Activated naive CD8-positive, alpha-beta T cell treated with anti-CD3 and anti-CD28 coated beads, Interleukin-2, amount 10 ng/mL, durations not matched to agents 7 days and 5 days (primary cell): ENCODE results near the gene NOL3. TPM values are rescaled to one million over a fixed set of nuclear protein-coding genes. Genes with fewer than 3 reads are reported as not detected.
"Not testable (repeated sequence)": the region's sequence is repeated elsewhere in the genome, so short reads cannot be mapped to it uniquely, and the experiment has no call there.

Experiments used
- ATAC-seq: fragments of 150-1000 bp; cut with Tn5 transposase; one replicate; pipeline ENCODE4 v1.10.0; 2021; ENCODE audit warnings: low read depth, moderate library complexity
- POLR2A ChIA-PET: fragments of 350-600 bp; sonication (Branson Sonifier 250); formaldehyde crosslinking; loops from one replicate; lab custom pipeline; 2021; ENCODE audit warnings: antibody characterized with exemption; lab: Charles Lee
- DNase-seq: peaks from one replicate; pipeline ENCODE4 v3.0.0; 2021
- H3K27ac Mint-ChIP-seq: one replicate; pipeline ENCODE4 v1.8.0; 2022; ENCODE audit warnings: mild to moderate bottlenecking, mixed read lengths
- H3K27me3 Mint-ChIP-seq: one replicate; pipeline ENCODE4 v1.8.0; 2022; ENCODE audit warnings: mild to moderate bottlenecking, moderate library complexity, mixed read lengths
- H3K36me3 Mint-ChIP-seq: one replicate; pipeline ENCODE4 v1.8.0; 2021; ENCODE audit warnings: mild to moderate bottlenecking, mixed read lengths
- H3K4me1 Mint-ChIP-seq: one replicate; pipeline ENCODE4 v1.8.0; 2021; ENCODE audit warnings: mixed read lengths
- H3K4me3 Mint-ChIP-seq: one replicate; pipeline ENCODE4 v1.8.0; 2022; ENCODE audit warnings: mild to moderate bottlenecking, moderate library complexity, mixed read lengths
- H3K9me3 Mint-ChIP-seq: one replicate; pipeline ENCODE4 v1.8.0; 2021; ENCODE audit warnings: mixed read lengths
- total RNA-seq, 2 experiments: library from RNA; stranded (reverse); gene quantifications; one replicate each; pipeline ENCODE4 v1.2.3, GENCODE V29; 2021

NOL3 gene
- total RNA-seq = 10 to 100 TPM; 17.7 to 18.6 TPM

DNA sequence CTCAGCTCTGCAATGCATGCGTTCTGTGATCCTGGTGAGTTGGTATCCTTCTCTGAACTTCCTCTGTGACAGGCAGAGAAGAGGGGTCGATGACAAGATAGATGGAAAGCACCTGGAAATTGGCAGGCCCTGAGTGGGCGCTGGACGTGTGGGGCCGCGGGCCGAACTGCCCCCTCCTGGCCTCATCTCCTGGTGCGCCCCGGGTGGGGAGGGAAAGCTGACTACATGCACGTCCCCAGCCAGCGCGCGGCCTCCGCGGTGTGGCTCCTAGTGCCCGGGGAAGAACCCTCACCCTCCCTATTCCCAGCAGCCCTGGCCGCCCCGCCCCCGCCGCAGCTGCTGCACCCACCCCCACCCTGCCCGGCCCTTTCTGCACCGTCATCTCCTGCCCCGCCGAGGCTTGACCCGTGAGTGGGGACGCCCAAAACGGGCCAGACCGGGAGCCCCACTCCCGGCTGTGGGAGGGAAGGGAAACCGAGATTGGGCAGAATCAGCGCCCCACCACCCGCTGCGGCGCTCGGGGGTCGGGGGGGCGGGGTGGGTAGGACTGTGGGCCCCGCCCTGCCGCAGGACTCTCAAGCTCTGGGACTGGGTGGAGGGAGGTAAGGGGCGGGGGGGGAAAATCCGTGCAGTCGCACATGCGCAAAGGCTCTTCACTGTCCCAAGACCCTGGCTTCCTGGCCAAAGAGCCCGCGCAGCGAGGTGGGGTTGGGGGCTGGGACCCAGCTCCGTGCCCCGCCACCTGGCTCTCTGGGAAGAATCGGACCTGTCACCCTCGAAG lies at the start of gene NOL3:
Gene NOL3, plus strand, starts transcription at position 371 of the 781 bp plus-strand sequence.
- peaks cover 66% of the 10 kb centered on the region for H3K27me3 Mint-ChIP-seq

GRCh38 chr16:67122799-67123198 lies 47.5 kb upstream of the NOL3 start:
- DNase-seq, H3K9me3 Mint-ChIP-seq, POLR2A ChIA-PET, H3K27me3 Mint-ChIP-seq, H3K4me1 Mint-ChIP-seq, H3K4me3 Mint-ChIP-seq, H3K27ac Mint-ChIP-seq, ATAC-seq: not testable (repeated sequence)
- H3K36me3 Mint-ChIP-seq = peaks cover 12% of the 10 kb centered on the region

More for the DNA sequence above, at the start of gene NOL3:
- H3K9me3 Mint-ChIP-seq = no peaks in the 10 kb centered on the region
- peak; percentile 70 for DNase-seq
- POLR2A ChIA-PET = interaction anchor here (0.9 to 2.8 kb wide), 3 partner anchors 10 to 19 kb away, joined by 5 to 13 read pairs (median 6); partner anchors contain the start of genes B3GNT9, FBXL8 and TRADD
- peak within 1 kb of the TSS; percentile 88 for H3K4me3 Mint-ChIP-seq
- H3K36me3 Mint-ChIP-seq = peaks cover 12% of the 10 kb centered on the region
- peaks cover 33% of the 10 kb centered on the region for H3K4me1 Mint-ChIP-seq
- H3K27ac Mint-ChIP-seq = peak within 1 kb of the TSS; percentile 76
- ATAC-seq = peak; percentile 17

GRCh38 chr16:67128417-67128816 lies 41.9 kb upstream of the NOL3 start:
- POLR2A ChIA-PET = interaction anchor here (1.0 kb wide), 1 partner anchor 115 kb away, joined by 3 read pairs; no protein-coding TSS in a partner anchor
- ATAC-seq (no peak), DNase-seq (no peak)
- H3K4me1 Mint-ChIP-seq = peaks cover 2% of the 10 kb centered on the region
- no peaks in the 10 kb centered on the region for H3K27me3 Mint-ChIP-seq
- H3K36me3 Mint-ChIP-seq = peaks cover 14% of the 10 kb centered on the region
- no peaks in the 10 kb centered on the region for H3K9me3 Mint-ChIP-seq
- no peak overlapping the region for H3K4me3 Mint-ChIP-seq
- no peak overlapping the region for H3K27ac Mint-ChIP-seq

GRCh38 chr16:67128887-67129286 lies 41.5 kb upstream of the NOL3 start:
- no peaks in the 10 kb centered on the region for H3K27me3 Mint-ChIP-seq
- no peaks in the 10 kb centered on the region for H3K9me3 Mint-ChIP-seq
- H3K36me3 Mint-ChIP-seq = peaks cover 11% of the 10 kb centered on the region
- no peak for ATAC-seq
- POLR2A ChIA-PET = interaction anchor here (1.0 kb wide), 1 partner anchor 115 kb away, joined by 3 read pairs; no protein-coding TSS in a partner anchor
- no peak overlapping the region for H3K4me3 Mint-ChIP-seq
- DNase-seq = no peak
- H3K4me1 Mint-ChIP-seq = peaks cover 2% of the 10 kb centered on the region
- H3K27ac Mint-ChIP-seq = no peak overlapping the region

GRCh38 chr16:67129422-67129821 lies 40.9 kb upstream of the NOL3 start:
- Mint-ChIP-seq H3K4me1 (peaks cover 2% of the 10 kb centered on the region), H3K27ac (no peak overlapping the region), H3K27me3 (no peaks in the 10 kb centered on the region), H3K36me3 (peaks cover 8% of the 10 kb centered on the region), H3K4me3 (no peak overlapping the region), H3K9me3 (no peaks in the 10 kb centered on the region)
- no peak for DNase-seq
- POLR2A ChIA-PET = no interaction called here
- ATAC-seq = no peak

DNA sequence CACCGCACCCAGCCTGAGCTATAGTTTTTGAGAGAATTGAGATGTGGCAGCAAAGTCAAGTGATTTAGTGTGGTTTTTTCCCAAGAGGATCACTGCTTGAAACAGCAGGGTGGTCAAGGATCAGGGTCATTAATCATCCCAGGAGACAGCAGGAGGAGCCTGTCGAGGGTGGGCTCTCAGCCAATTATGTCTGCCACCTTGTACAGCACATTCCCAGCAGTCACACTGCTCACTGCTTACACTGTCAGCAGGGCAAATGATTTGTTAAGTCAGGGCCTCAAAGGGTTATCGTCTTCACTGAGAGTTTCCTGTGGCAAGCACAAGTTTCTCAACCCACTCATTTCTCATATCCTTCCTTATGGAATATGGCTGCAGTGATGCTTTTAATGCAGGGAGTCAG lies 32.7 kb upstream of the NOL3 start:
- H3K27me3 Mint-ChIP-seq = no peaks in the 10 kb centered on the region
- peaks cover 14% of the 10 kb centered on the region for H3K36me3 Mint-ChIP-seq
- no peak overlapping the region for H3K27ac Mint-ChIP-seq
- no peak for DNase-seq
- POLR2A ChIA-PET = no interaction called here
- H3K9me3 Mint-ChIP-seq = no peaks in the 10 kb centered on the region
- no peak overlapping the region for H3K4me3 Mint-ChIP-seq
- peaks cover 2% of the 10 kb centered on the region for H3K4me1 Mint-ChIP-seq
- no peak for ATAC-seq

GRCh38 chr16:67141391-67141790 lies 28.9 kb upstream of the NOL3 start:
- ATAC-seq = no peak
- no peak overlapping the region for H3K4me3 Mint-ChIP-seq
- POLR2A ChIA-PET = interaction anchor here (0.5 to 1.3 kb wide), 3 partner anchors 10 to 204 kb away, joined by 3 to 4 read pairs (median 4); partner anchors contain the start of gene B3GNT9
- no peak overlapping the region for H3K27ac Mint-ChIP-seq
- H3K9me3 Mint-ChIP-seq = no peaks in the 10 kb centered on the region
- H3K27me3 Mint-ChIP-seq = no peaks in the 10 kb centered on the region
- H3K36me3 Mint-ChIP-seq = peaks cover 18% of the 10 kb centered on the region
- no peaks in the 10 kb centered on the region for H3K4me1 Mint-ChIP-seq
- no peak for DNase-seq

GRCh38 chr16:67142342-67142741 lies 28.0 kb upstream of the NOL3 start:
- Mint-ChIP-seq H3K27ac (no peak overlapping the region), H3K9me3 (no peaks in the 10 kb centered on the region), H3K36me3 (peaks cover 16% of the 10 kb centered on the region), H3K4me1 (no peaks in the 10 kb centered on the region), H3K4me3 (no peak overlapping the region), H3K27me3 (no peaks in the 10 kb centered on the region)
- DNase-seq (no peak), ATAC-seq (no peak)
- POLR2A ChIA-PET = interaction anchor here (1.3 kb wide), 1 partner anchor 9 kb away, joined by 3 read pairs; the partner anchor contains the start of gene B3GNT9

GRCh38 chr16:67144943-67145342 lies 25.4 kb upstream of the NOL3 start:
- H3K27me3 Mint-ChIP-seq = peaks cover 2% of the 10 kb centered on the region
- ATAC-seq = no peak
- H3K4me1 Mint-ChIP-seq = peaks cover 3% of the 10 kb centered on the region
- POLR2A ChIA-PET = no interaction called here
- H3K4me3 Mint-ChIP-seq = no peak overlapping the region
- no peak overlapping the region for H3K27ac Mint-ChIP-seq
- H3K9me3 Mint-ChIP-seq = no peaks in the 10 kb centered on the region
- no peak for DNase-seq
- H3K36me3 Mint-ChIP-seq = peaks cover 27% of the 10 kb centered on the region

DNA sequence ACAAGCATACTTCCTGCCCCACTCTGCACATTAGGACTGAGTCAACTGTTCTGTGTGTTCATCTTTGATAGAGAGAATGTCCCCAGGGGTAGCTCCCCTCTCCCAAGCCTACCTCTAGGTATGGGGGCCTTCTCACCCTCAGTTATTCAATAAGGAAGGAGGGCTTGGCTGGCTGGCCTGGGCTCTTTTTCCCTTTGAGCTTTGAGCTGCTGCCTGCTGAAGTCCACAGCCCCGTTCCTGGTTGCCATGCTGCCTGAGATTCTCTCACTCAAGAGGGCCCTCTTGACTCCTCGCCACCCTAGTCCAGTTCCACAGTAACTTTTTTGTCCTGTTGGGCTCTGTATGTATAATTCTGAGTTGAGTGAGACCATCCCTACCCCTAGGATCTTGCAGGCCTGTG lies 24.6 kb upstream of the NOL3 start:
- peaks cover 2% of the 10 kb centered on the region for H3K27me3 Mint-ChIP-seq
- H3K4me3 Mint-ChIP-seq = no peak overlapping the region
- no peaks in the 10 kb centered on the region for H3K9me3 Mint-ChIP-seq
- POLR2A ChIA-PET = no interaction called here
- peaks cover 24% of the 10 kb centered on the region for H3K36me3 Mint-ChIP-seq
- no peak overlapping the region for H3K27ac Mint-ChIP-seq
- ATAC-seq (no peak), DNase-seq (no peak)
- peaks cover 3% of the 10 kb centered on the region for H3K4me1 Mint-ChIP-seq

DNA sequence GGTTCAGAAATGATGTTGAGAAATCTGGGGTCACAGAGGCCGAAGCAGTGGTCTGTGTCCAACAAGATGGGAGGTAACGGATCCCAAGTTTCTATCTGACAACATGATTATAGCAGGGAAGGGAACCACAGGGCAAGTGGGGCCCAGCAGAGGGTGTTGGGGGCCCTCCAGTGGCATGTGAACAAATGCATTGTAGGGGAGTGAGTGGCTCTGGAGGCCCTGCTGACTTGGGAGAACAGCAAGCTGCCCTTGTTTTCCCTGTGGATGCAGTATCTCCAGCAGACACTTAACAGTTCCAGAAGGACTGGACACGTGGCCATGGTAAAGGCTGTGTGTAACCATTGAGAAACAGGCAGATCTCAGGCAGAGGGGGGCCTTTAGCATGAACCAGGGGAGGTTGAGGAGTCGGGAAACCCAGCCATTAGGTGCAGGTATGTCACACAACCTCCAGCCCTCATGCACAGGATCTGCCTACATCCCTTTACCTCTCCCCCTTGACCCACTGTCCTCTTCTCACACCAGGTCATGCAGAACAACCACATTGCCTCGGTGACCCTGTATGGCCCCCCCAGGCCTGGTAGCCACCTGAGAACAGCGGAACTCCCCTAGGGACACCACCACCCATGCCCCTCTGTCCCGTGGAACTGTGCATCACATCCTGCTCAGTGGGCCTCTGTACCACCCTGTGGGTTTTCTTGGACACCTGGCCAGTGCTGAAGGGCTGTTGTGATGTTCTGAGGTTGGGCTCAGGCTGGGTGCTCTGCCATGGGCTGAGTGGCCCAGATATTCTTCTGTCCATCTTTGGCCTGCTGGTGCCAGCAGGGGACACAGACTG lies 23.6 kb upstream of the NOL3 start:
- Mint-ChIP-seq H3K4me3 (no peak overlapping the region), H3K27me3 (peaks cover 2% of the 10 kb centered on the region), H3K9me3 (no peaks in the 10 kb centered on the region), H3K36me3 (peaks cover 21% of the 10 kb centered on the region), H3K4me1 (peaks cover 10% of the 10 kb centered on the region), H3K27ac (no peak overlapping the region)
- DNase-seq = no peak
- no peak for ATAC-seq
- POLR2A ChIA-PET = interaction anchor here (0.6 kb wide), 1 partner anchor 8 kb away, joined by 3 read pairs; no protein-coding TSS in a partner anchor

DNA sequence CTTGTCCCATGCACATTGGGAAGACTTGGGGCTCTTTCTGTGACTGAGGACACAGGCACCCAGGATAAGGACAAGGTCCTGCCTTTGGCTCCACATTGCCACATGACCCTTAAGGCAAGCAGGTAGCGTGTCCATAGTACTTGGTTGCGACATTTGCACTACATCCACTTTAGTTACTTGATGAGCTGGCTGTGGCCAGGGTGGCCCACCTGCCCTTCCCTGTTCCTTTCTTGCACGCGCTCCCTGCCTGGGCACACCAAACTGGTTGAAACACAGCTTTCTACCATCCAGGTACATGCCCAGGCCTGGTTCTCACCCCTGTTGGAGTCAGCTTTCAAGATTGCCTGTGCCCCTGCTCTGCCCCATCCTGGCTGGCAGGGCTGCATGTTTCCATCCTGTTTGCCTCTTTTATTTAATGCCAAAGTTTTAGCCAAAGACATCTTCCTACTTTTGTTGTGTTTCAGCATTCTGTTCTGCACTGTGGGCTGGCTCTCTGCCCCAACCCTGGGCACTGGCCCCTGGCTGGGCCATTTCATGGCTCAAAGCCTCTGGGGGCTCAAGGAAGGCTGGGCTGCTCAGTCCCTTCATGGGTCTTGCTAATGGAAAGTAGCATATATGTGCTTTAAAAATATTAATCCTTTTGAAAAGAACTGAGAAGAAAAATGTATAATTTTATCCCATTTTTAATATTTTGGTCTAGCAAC lies 22.7 kb upstream of the NOL3 start:
- no peak overlapping the region for H3K4me3 Mint-ChIP-seq
- POLR2A ChIA-PET = interaction anchor here (0.6 kb wide), 1 partner anchor 9 kb away, joined by 3 read pairs; no protein-coding TSS in a partner anchor

More for the DNA sequence above, 22.7 kb upstream of the NOL3 start:
- peaks cover 2% of the 10 kb centered on the region for H3K27me3 Mint-ChIP-seq
- no peak for DNase-seq
- H3K4me1 Mint-ChIP-seq = peaks cover 13% of the 10 kb centered on the region
- ATAC-seq = no peak
- no peak overlapping the region for H3K27ac Mint-ChIP-seq
- no peaks in the 10 kb centered on the region for H3K9me3 Mint-ChIP-seq
- peaks cover 21% of the 10 kb centered on the region for H3K36me3 Mint-ChIP-seq
